HT-29 (cell line): ENCODE results near the gene ITGB6. TPM values are rescaled to one million over a fixed set of nuclear protein-coding genes. Genes with fewer than 3 reads are reported as not detected.

Source experiments
- DNase-seq: peaks from one replicate; pipeline ENCODE4 v3.0.0-alpha.2; 2015; ENCODE audit warnings: low spot score
- total RNA-seq: library from RNA; depleted of rRNA; stranded (reverse); fragments of >200 nt; shearing (Covaris generic); gene quantifications from 2 replicates; pipeline ENCODE4 v1.2.3, GENCODE V29; 2014

The ITGB6 gene
- total RNA-seq, 1 experiment from 2014 or later, result 14.3 TPM

DNA sequence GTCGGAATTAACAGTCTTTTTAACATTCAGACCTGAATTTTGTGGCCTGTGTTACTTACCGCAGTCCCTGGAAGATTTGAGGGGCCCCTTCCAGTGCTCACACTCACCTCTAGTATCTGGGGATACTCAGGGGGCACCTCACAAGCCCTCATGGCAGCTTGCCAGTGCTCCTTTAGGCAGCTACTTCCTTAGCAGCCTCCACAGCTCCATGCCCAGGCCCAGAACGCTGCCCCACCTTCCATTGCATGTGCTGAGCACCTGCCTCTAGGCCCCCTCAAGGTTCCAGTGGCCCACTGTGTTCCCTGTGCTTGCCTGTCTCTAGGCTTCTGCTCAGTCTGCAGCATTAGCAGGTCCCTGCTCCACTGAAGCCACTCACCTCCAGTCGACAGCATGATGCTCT is 107.6 kb downstream of the ITGB6 start:
- DNase-seq, result no peak

DNA sequence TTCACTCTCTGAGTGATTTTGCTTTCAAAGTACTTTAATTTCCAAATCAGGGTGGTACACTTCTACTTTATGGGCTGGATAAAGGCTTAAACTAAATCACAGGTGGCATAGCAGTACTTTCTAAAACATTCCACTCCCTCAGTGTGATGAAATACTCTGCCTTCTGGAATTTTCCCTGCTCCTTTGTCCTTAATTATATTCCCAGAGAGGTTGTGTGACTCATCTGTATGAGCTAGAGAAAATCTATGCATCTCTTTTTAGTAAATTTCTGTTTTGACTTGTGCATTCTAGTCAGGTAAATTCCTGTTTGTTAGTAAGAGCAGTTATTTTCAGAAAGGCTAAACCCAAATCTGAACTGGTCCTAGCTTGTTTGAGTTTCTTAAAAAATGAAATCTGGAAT is 108.7 kb downstream of the ITGB6 start:
- no peak for DNase-seq

DNA sequence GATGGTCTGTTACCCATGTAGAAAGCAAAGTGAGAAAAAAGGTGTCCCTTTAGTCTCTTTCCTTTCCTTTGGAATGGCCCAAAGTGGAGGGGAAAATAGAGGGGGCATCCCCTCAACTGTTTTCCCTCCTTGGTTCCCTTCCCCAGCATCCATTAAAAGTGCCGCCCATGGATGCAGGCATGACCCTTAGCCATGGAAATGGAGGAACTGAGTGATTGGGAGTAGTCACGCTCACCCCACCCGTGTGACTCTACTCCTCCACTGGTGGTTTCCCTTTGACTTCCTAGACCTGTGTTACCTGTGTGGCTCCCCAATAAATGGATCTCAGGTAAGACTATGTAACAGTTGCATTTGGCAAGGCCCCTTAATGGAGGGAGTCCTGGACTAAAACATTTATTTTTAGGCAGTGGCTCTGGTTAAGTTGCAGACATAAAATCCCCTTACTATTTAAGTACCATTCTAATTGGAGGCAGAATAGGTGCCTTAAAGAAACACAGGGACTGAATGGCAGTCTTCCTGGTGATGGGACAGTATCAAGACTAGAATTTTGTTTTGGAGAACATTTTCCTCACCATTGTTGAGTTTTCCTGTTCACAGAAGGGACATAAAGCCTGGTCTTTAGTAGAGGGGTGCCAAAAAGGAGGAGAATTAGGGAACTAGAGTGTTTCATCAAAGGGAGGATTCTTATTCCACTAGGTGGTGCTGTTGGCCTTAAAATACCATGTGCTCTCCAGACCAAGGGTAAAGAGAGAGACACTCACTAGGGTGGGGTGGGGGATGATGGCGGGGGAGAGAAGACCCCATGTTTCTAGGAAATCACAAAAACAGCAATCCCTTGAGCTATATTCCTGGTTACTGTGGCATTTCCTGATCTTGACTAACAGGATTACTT is 112.0 kb downstream of the ITGB6 start:
- DNase-seq, result peak; percentile 54

DNA sequence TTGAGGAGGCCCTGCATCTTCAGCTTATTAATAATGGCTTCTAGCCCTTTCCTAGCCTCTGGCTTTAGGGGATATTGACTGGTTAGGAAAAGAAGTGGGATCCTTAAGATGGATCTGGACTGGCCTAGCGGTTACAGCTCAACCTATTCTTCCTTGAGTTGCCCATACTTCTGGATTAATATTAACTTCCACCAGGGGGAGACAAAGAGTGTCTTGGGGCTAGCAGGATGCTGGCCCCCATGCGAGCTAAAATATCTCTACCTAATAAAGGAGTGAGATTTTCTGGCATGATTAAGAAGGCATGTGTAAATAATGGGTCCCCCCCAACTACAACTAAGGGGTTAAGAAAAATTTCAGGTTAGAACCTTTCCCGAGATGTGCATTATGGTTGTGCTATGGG is 114.4 kb downstream of the ITGB6 start:
- DNase-seq, result peak; percentile 13

DNA sequence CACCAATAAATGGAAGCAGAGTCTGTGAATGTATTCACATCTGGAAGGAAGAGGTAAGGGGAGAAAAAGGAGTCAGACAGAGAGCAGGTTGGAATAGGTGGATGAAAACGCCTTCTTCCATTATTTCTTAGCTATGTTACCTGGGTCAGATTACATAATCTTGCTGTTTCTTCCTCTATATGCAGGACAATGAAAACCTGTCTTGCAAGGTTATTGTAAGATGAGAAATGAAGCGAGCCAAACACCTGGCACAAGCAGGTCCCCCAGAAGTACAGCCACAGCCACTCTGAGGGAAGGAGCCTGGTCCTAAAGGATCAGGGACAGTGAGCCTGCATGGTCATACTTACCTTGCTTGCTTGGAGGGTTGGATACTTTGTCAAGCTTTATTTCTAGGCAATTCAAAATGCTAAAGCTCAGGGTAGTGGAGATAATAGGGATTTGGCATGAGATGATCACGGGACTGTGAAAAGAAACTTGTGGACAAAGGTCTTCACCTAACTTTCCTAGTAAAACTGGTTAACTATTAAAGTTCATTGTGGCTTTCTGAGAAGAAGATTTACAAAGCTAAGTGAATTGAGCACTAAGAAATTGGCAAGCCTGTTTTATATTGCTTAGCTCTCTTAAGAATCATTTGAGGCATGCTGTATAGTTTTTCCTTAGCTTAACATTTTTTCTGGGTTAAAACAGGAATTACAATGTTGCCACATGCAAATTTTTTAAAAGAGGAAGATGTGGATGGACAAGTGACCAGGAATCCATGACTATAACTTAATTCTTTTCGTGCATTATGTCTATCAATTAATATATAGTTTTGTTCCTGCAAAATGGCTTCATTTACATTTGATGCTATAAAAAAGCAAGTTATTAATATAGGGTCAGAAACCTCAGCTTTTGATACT is 121.9 kb downstream of the ITGB6 start:
- DNase-seq, result peak; percentile 68

DNA sequence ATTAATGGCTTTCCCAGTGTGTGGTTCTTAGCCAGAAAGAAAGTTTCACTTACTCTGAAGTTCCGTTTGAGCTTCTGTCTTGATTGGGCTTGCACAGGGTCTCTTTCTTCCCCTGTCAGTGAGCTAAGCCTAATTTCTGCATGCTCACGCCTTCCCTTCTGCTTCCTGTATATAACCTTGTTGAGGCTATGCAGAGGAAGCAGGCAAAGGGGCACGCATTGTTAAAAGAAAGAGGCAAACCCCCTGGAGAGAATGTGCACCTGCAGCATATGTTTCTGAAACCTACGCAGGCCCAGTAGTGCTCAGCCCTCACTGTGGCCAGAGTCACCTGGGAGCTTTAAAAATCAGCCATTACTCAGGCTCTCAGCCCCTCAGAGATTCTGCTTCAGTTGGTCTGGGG is 123.2 kb downstream of the ITGB6 start:
- DNase-seq, result no peak

DNA sequence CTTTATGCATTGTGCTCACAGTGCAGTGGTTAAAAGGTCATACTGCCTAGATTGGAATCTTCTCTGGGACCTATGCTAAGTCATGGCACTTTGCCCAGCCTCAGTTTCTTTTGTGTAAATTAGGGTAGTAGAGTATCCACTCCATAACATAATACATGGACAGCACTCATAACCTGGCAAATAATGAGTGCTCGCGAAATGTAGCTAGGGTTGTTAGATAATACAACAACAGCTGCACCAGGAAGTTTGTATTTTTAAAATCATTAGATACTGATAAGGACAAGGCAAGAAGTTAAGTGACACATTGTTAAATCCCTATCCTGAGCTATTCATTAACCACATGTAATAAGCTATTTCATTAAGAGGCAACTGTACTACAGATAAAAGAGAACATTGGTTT is 123.8 kb downstream of the ITGB6 start:
- peak; percentile 87 for DNase-seq

DNA sequence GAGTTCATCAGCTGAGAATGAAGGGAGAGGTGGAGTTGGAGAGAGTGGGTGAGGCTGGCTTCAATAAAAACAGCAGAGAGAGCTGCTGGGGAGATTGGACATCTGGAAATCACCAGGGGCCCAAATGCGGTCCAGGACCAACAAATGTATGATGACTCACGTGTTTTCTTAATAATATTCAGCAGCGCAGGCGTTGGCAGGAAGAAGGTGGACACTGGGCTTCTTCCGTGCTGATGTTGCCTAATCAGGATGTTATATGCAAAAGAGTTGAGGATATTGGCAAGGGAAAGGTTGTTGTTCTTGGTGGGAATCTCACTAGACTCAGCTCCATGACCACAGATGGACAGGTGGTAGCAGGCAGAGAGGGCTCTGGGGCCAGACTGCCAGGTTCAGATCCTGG is 124.9 kb downstream of the ITGB6 start:
- peak; percentile 76 for DNase-seq

DNA sequence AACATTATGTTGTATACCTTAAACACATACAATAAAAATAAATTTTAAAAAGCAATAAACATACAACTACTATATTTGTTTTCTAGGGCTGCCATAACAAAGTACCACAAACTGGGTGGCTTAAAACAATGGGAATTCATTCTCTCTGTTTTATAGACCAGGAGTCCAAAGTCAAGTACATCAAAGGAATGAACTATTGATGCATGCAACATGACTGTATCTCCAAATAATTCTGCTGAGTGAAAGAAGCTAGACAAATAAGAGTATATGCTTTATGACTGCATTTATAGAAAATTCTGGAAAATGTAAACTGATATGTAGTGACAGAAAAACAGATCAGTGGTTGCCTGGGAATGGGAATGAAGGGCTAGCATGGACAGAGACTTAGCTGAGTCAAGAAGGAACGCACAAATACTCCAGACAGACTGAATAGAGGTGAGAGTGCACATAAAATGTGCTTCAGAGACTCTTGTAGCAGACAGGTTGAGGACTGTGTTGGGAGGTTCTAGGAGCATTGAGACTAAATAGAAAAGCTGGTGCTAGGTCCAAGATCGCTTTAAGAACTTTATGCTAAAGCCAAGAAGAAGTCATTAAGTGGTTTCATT is 126.7 kb downstream of the ITGB6 start:
- peak; percentile 59 for DNase-seq

DNA sequence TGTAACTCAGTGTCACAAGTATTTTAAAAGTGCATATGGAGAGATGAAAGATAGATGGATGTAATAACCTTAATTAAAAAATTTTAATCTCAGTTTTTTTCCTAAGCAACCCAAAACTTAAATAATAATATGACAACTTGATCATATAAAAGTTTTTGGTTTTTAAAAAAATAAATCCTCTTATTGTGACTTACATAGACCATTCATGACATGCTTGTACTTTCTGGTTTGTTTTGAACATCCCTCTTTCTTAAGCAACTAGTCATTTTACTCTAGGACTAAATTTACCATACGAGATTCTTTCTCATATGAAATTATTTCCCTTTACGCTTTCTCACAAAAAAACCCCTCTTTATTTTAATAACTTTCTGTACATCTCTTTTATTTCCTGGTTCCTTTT is 131.2 kb downstream of the ITGB6 start:
- no peak for DNase-seq

DNA sequence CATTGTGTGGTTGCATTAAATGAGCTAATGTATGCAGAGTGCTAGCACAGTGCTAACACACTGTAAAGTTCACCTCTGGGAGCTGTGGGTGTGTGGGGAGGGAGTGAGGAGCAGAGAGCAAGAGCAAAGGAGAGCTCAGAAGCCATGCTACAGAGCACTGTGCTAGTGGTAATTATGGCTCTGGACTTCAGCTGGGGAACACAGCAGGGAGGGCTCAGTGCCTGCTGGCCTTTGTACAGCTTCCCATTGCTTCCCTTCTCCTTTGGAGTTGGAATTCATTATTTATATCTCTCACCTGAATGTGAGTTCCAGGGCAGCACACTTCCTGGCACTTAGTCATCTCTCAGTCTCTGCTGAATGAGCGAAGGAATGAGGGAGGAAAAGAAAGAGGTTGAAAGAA is 135.2 kb downstream of the ITGB6 start:
- DNase-seq, result peak; percentile 10

DNA sequence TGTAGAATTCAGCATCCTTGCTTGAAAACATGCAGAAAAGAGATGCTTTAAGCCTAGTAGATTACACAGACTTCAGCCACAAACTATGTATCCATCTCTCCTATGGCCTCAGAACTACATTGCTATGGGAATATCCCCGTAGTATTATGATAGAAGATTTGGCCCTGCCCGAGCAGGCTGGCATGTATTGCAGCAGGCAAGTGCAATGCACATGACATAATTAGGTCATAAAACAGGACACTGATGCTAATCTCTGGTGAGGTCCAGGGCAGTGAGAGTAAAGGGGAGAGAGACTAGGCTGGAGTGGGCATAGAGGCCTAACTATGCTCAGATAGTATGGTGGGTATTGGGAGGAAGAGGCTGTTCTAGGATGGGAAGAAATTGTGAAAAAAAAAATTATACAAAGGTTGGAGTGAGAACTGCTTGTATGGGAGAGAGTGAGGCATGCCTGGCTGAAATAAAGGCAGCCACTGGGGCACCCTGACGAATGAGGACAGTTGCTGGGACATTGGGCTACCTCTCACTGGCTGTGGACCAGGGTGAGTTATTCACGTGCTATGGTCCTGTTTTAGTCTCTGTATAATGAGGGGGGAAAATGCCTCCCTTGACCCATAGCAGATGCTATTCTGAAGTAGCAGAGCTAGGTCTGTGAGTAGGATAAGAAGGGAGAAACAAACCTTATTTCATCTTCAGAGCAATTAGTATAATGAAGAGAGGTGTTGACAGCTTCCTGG is 136.0 kb downstream of the ITGB6 start:
- peak; percentile 46 for DNase-seq

DNA sequence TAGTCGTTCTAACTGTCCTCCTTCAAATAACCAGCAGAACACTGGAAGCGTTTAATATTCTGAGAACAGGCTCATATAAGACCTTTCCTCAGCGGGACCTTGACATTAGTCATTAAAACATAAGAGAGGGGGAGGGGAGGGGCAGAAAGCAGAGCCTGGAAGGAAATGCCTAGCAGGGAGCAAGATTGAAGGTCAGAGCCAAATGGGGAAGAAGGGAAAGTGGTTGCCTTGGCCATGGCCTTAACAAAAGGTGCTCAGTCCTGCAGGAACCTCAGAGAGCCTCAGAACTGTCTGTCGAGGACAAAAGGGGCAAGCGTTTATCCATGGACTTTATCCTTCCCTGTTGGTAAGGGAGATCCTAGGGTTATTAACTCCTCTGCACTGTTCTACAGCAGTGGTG is 136.8 kb downstream of the ITGB6 start:
- DNase-seq, result peak; percentile 53

DNA sequence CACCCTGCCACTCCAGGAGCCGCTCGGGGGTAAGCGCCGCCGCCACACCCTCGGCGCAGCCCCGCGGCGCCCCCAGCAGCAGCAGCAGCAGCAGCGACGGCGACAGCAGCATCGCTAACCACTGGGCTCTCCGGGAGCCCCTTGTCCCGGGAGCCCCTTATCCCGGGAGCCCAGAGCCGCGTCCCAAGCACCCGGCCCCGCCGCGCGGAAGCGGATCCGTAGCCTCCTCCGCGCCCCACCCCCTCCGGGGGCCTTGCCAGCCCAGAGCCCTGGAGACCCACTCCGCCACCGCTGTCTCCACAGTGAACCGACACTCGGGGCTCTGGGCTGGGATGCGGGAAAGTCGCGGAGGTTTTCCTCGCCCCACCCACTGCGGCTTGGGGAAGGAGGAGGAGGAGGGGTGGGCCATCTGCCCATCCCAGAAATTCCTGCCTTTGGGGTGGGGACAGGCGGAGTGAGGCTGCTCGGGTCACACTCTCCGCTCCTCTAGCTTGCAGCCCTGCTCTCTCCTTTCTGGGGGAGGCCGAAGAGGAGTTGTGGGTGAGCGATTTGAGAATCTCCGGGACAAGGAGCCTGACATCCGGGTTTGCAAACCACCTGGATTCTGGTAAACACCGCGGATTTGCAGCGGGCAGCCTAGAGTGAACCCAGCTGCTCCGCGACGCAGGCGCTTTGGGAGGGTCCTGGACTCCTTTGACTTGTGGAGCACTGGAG is 137.6 kb downstream of the ITGB6 start, which contains the start of gene PLA2R1:
Gene PLA2R1, minus strand, starts transcription at position 324 of the 714 bp plus-strand sequence. Its CDS starts 212 bp downstream, at position 112.
- DNase-seq, result peak; percentile 84

DNA sequence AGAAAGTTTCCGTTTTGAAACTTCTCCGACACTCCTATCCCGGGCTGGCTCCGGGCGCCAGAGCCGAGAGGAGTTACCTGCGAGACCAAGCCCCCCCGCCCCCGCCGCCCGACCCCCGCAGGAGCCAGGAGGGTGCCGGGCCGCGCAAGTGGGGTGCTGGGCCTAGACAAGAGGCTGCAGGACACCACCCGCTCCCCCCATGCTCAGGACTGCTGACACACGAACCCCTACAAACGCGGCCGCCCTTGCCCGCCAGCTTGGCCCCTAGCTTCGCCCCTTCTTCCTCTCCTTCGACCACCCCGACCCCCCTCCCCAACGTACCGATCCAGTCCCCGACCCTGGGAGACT is 138.2 kb downstream of the ITGB6 start:
- no peak for DNase-seq

DNA sequence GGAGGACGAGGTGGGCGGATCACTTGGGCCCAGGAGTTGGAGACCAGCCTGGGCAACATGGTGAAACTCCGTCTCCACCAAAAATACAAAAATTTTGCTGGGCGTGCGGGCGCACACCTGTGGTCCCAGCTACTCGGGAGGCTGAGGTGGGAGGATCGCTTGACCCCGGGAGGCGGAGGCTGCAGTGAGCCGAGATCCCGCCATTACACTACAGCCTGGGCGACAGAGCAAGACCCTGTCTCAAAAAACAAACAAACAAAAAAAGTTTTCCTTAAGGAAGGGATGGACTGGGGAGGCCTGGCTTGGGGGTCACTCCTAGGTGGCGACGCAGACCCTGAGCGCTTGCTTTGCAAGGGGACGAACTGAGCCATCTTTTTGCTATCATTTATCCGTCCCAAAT is 138.5 kb downstream of the ITGB6 start:
- DNase-seq, result no peak

DNA sequence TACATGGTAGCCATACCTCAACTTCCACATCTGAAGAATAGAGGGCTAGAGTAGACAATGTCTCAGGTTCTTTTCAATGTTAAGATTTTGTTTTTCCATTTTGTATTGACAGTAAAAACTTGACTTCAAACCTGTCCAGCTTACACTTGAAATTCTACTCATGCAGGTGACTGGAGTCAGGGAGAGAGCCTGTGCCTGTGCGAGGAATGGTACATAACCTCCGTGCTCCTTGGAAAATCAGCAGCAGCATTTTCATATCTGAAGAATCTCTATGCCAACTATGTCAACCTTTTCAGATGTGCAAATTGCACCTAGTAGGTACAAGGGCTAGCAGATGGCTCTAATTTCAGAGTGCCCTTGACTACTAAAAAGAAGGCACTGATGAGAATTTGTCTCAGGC is 139.8 kb downstream of the ITGB6 start:
- no peak for DNase-seq

DNA sequence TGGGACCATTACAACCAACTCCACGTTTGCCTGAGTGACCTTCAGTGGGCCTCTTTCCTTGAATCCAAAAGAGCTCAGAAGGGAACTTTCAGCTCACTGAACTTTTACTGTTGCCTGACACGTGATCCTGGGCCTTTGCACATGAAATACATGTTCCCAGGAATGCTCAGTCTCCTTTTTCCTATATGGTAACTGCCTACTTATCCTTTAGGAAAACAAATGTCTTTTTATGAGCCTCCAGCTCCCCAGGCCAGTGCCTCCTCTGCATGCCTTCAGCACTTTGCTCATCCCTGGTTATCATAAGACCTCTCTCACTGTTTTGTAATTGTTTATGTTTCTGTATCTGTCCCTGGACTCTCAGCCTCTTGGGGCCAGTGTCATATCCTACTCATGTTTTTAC is 142.7 kb downstream of the ITGB6 start:
- no peak for DNase-seq

DNA sequence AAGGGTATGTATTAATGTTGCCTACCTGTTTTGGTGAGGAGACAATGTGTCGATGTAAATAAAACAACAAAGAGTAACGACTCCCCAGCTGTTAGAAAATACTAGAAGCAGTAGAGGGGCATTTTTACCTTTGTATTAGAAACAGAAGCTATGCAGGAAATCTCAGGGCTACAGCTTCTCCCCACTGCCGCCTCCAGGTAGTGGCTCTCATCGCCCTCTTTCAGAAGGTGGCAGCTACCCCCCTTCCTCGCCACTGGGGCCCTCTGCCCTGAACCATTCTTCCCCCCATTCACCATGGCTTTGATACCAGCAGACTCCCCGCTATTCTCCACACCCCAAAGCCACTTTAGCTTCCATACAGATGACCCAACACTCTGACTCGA is 144.4 kb downstream of the ITGB6 start:
- no peak for DNase-seq

DNA sequence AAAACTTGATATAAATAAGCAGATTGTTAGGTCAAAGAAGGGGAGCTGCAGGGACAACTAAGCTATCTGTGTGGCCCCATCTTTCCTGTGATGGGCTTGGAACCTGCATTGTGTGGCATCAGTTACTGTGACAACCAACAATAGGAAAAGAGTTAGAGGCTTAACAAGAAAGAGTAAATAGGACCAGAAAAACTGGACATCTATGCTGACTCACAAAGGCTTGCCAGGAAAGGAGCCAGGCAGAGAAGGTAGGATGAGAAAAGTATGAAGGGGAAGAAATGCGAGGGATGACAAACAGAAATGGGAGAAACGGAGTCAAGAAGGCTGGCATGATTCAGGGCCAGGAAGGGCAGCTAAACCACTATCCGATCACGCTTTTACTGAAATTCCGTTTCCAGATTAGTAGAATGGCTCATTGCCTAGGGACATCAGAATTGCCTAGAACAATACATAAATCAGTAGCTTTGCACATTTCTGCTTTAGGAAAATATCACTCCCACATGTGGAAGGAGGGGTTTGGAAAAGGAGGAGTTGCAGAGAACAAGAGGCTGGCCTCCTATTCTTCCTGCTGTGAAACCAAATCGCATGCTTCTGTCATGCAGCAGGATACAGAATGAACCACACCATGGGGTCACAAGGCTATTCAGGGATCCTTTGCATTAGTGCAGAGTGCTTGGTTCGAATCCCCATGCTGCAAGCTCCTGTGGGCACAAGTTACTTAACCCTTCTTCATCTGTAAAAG is 144.9 kb downstream of the ITGB6 start:
- no peak for DNase-seq
